Epithelial cell of proximal tubule (primary cell): Measurements from ENCODE around the gene DNAH1. TPM values are rescaled to one million over a fixed set of nuclear protein-coding genes. Genes with fewer than 3 reads are reported as not detected.

Experiments
- DNase-seq: peaks from one replicate; pipeline ENCODE4 v3.0.0-alpha.2; 2011; ENCODE audit warnings: low read depth
- H3K4me3 ChIP-seq: 2 replicates; pipeline ENCODE4 v1.5.1; 2011; ENCODE audit warnings: low read depth, mild to moderate bottlenecking, low read length
- CTCF ChIP-seq: conservative IDR thresholded peaks from 2 replicates; pipeline ENCODE4 v1.5.1; 2012; ENCODE audit warnings: low read depth, mild to moderate bottlenecking, low read length
- total RNA-seq: library from RNA; depleted of rRNA; stranded (reverse); fragments of >200 nt; gene quantifications from 2 replicates; pipeline ENCODE4 v1.2.3, GENCODE V29; 2015

The DNAH1 gene
- total RNA-seq, 1 donor from 2014 or later = 0.29 TPM

DNA sequence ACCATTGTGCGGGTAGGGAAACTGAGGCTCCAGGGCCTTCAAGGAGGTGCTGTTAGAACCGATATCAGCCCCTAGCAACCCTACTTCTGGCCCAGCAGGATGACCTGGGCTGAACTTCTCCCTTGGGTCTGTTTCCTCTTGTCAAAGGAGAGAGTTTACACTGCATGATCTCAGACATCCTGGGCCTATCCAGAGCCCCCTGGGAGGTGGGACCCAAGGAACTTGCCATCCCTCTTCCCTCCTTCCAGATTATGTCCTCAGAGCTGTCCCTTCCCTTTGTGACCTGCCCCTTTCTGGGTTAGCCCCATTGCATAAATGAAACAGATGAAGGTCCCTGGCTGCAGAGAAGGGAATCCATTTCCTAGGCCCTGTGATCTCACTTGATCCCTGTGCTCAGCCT is 12.3 kb upstream of the DNAH1 start:
- no peak for DNase-seq
- H3K4me3 ChIP-seq = no peak overlapping the region
- no peak for TF ChIP-seq CTCF

DNA sequence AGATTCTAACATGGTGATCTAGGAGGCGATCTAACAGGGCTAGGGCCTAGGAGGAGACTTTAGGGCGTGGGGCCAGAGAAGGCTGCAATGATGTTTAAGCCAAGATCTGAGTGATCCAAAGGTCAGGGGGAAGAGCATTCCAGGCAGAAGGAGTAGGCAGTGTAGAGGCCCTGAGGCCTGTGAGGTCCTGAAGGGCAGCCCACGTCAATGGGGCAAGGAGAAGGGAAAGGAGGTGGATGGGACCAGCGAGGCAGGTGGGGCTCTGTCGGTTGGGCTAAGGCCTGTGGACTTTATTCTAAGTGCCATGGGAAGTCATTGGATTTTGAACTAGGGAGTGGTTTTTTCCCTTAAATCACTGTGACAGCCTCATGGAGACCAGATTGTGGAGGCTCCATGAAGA is 10.2 kb upstream of the DNAH1 start:
- H3K4me3 ChIP-seq = no peak overlapping the region
- DNase-seq = no peak
- no peak for TF ChIP-seq CTCF

DNA sequence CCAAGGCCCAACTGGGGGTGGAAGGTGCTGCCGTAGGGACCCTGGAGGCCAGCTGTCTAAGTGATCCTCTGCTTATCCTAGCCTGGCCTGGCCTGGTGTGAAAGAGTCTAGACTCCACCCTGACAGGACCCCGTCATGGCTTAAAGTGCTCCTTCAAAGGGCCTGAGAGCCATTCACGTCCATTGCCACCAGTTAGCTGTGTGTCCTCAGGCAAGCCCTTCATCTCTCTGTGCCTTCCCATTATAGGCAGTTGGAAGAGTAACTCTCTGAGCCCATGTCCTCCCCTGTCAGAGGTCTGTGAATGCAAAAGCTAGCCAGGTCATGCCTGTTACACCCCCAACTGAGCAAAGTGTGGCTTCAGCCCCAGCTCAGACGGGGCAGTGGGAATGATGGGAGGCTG is 9.1 kb upstream of the DNAH1 start:
- no peak for TF ChIP-seq CTCF
- no peak for DNase-seq
- H3K4me3 ChIP-seq = no peak overlapping the region

DNA sequence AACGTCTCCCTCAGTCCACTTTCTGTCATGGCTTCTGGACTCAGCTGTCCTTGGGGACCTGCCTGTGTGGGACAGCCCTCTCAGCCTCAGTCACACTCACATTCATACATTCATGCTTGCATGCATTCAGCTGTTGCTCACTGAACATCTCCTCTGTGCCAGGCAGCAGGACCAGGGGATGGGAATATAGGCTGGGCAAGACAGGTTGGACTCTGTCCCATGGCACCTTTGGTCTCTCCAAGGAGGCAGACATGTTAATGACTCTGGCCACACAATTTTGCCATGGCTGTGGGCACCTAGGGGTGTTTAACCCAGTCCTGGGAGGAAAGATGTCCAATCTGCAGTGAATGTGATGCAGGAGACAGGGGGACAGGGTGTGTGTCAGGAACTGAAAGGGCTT is 7.8 kb upstream of the DNAH1 start:
- H3K4me3 ChIP-seq = no peak overlapping the region
- TF ChIP-seq CTCF = no peak
- no peak for DNase-seq

DNA sequence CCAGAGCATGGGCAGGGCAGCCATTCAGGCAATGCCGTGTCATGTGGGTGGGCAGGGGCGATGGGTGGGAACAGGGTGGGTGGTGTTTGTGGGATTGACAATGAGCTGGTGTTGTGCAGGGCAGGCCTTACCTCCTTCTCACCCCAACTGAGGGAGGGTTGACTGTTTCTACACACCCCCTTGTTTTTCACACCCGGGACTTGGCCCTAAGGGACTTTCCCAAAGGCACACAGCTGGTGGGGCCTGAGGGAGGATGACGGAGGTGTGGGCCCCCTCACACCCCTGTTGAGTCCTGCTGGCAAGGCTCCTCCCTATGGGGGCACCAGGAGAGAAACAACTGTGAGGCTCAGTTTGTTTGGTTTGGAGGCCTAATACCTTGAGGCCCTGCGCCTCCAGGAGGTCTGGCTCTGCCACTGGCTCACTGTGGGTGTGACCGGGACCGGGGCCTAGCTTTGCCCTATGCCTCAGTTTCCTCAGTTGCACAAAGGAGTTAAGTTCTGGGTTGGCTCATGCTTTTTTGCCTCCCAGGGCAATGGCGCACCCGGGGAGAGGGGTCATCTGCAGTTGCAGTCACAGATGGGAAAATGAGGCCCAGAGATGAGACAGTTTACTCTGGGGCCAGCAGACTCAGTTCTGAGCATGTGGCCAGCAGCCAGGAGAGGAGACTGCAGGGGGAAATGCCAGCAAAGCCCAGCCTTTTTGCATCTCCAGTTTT is 5.1 kb upstream of the DNAH1 start:
- DNase-seq = no peak
- H3K4me3 ChIP-seq = no peak overlapping the region
- no peak for TF ChIP-seq CTCF

- H3K4me3 ChIP-seq = no peak overlapping the region
- no peak for TF ChIP-seq CTCF
- no peak for DNase-seq
Observed at GRCh38 chr3:52311576-52312119, 4.5 kb upstream of the DNAH1 start.
